ENCODE measurements around the gene TBX2.

TBX2 gene

GRCh38 chr17:61368832-61369450, 30.7 kb upstream of the TBX2 start:
- DNase-seq (ENCODE audit: low read depth in 2 of 2), result no peak

- no peak for DNase-seq (ENCODE audit: low read depth in 2 of 2)
These were observed 29.9 kb upstream of the TBX2 start for GRCh38 chr17:61369751-61370150.

GRCh38 chr17:61371179-61371578, 28.5 kb upstream of the TBX2 start:
- no peak for DNase-seq (ENCODE audit: low read depth in 2 of 2)

GRCh38 chr17:61371606-61372005, 28.0 kb upstream of the TBX2 start:
- DNase-seq (ENCODE audit: low read depth in 2 of 2), result no peak

GRCh38 chr17:61372436-61372835, 27.2 kb upstream of the TBX2 start:
- no peak for DNase-seq (ENCODE audit: low read depth in 2 of 2)

GRCh38 chr17:61376931-61377838, 22.5 kb upstream of the TBX2 start:
- no peak for DNase-seq (ENCODE audit: low read depth in 2 of 2)

GRCh38 chr17:61378658-61379456, 20.8 kb upstream of the TBX2 start:
- no peak for DNase-seq (ENCODE audit: low read depth in 2 of 2)

GRCh38 chr17:61379457-61380216, 20.0 kb upstream of the TBX2 start:
- no peak for DNase-seq (ENCODE audit: low read depth in 2 of 2)

- no peak for DNase-seq (ENCODE audit: low read depth in 2 of 2)
These were observed 19.3 kb upstream of the TBX2 start for GRCh38 chr17:61380217-61380835.

GRCh38 chr17:61380836-61381525, 18.7 kb upstream of the TBX2 start:
- DNase-seq (ENCODE audit: low read depth in 2 of 2), result no peak

- DNase-seq (ENCODE audit: low read depth in 2 of 2), result no peak
These were observed 18.1 kb upstream of the TBX2 start for GRCh38 chr17:61381537-61381936.

GRCh38 chr17:61382796-61383688, 16.6 kb upstream of the TBX2 start:
- no peak for DNase-seq (ENCODE audit: low read depth in 2 of 2)

GRCh38 chr17:61383689-61384201, 15.9 kb upstream of the TBX2 start:
- DNase-seq (ENCODE audit: low read depth in 2 of 2), result no peak

- no peak for DNase-seq (ENCODE audit: low read depth in 2 of 2)
These were observed 15.3 kb upstream of the TBX2 start for GRCh38 chr17:61384354-61384691.

GRCh38 chr17:61384692-61385576, 14.7 kb upstream of the TBX2 start:
- no peak for DNase-seq (ENCODE audit: low read depth in 2 of 2)

GRCh38 chr17:61385577-61386236, 13.9 kb upstream of the TBX2 start:
- DNase-seq (ENCODE audit: low read depth in 2 of 2), result no peak

- no peak for DNase-seq (ENCODE audit: low read depth in 2 of 2)
These were observed 13.4 kb upstream of the TBX2 start for GRCh38 chr17:61386251-61386650.

GRCh38 chr17:61387011-61387410, 12.6 kb upstream of the TBX2 start:
- no peak for DNase-seq (ENCODE audit: low read depth in 2 of 2)
